HT1080 (cell line): ENCODE measurements around the gene TATDN3. TPM values are rescaled to one million over a fixed set of nuclear protein-coding genes. Genes with fewer than 3 reads are reported as not detected.
A peak's percentile ranks its signal among the peaks of the same experiment; 100 is the strongest.
"Not testable (repeated sequence)": the region's sequence is repeated elsewhere in the genome, so short reads cannot be mapped to it uniquely, and the experiment has no call there.

ENCODE experiments used
- DNase-seq: peaks from one replicate; pipeline ENCODE4 v3.0.0-alpha.2; 2015; ENCODE audit warnings: low read depth
- total RNA-seq: library from RNA; depleted of rRNA; stranded (reverse); fragments of >200 nt; shearing (Covaris generic); gene quantifications from 2 replicates; pipeline ENCODE4 v1.2.3, GENCODE V29; 2014

Gene TATDN3
- total RNA-seq, 1 experiment from 2014 or later, result 7.6 TPM

- DNase-seq, result no peak
These were observed 35.6 kb downstream of the TATDN3 start for GRCh38 chr1:212827171-212827776.

DNA sequence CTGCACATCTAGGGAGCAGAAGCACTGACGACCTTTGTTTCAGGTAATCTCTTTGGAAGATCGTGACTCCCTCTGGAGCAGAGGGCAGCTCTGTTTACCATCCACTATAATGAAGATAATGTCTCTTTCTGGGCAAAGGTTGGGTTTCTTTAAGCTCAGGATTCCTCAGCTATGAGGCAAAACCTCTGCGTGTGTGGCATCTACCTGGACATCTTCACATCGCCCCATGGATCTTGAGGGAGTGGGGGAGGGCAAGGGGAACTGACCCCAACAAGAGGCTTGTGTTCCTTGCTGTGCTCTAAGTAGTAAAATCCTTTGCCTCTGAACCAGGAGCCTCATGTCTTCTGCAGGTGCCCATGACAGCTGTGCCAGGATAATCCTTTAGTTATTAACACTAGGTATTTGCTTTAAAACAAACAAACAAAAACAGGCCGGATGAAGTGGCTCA lies 36.2 kb downstream of the TATDN3 start:
- no peak for DNase-seq

- no peak for DNase-seq
These were observed 36.7 kb downstream of the TATDN3 start for GRCh38 chr1:212828395-212828794.

- DNase-seq, result not testable (repeated sequence)
These were observed 41.8 kb downstream of the TATDN3 start for GRCh38 chr1:212833211-212834207.

GRCh38 chr1:212838145-212838544 lies 46.5 kb downstream of the TATDN3 start:
- DNase-seq, result peak; percentile 58

- not testable (repeated sequence) for DNase-seq
These were observed 52.8 kb downstream of the TATDN3 start for GRCh38 chr1:212844521-212844920.

DNA sequence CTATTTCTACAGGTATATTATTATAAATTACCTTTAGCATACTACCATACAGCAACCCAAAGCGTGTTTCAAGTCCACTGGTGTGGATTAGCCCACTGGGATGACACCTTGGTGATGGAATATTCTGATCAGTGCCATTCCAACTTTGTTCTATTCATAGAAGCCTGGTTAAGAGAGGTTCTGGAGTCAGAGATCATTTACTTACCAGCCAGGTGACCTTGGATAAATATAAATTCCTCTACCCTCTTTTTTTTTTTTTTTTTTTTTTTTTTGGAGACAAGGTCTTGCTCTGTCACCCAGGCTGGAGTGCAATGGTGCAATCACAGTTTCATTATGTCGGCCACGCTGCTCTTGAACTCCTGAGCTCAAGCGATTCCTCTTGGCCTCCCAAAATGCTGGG lies 55.9 kb downstream of the TATDN3 start, which contains the start of gene SPATA45:
Gene SPATA45 (minus strand): TSS at position 101 of the 400 bp plus-strand sequence. CDS start 11,500 bp downstream, outside the sequence.
- no peak for DNase-seq

GRCh38 chr1:212852105-212852688 lies 60.5 kb downstream of the TATDN3 start:
- no peak for DNase-seq

DNA sequence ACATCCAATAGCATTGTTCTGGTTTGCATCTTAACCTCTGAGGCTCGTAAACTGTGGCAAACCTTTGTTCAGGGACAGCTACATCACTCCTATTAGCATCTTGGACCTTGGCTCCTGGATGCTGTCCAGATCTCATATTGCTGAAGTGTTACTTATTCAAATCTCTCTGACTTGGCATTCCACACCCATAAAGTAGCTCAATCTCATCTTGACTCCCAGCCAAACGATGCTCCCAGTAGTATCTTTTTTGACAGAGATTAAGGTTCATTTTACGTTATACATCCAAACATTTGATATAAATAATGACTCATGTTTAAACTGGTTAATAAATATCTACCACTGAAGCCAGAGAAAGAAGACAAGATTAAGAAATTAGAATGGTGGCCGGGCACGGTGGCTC lies 62.0 kb downstream of the TATDN3 start:
- DNase-seq, result no peak

- DNase-seq, result no peak
These were observed 65.1 kb downstream of the TATDN3 start for GRCh38 chr1:212856755-212857154.

GRCh38 chr1:212857992-212858460 lies 66.3 kb downstream of the TATDN3 start, which contains the start of gene FLVCR1:
TSS of gene FLVCR1 (plus strand) at chr1:212858275. CDS start at chr1:212858453, 178 bp downstream.
- DNase-seq, result peak; percentile 91

- peak; percentile 24 for DNase-seq
These were observed 67.0 kb downstream of the TATDN3 start for GRCh38 chr1:212858461-212859265.

DNA sequence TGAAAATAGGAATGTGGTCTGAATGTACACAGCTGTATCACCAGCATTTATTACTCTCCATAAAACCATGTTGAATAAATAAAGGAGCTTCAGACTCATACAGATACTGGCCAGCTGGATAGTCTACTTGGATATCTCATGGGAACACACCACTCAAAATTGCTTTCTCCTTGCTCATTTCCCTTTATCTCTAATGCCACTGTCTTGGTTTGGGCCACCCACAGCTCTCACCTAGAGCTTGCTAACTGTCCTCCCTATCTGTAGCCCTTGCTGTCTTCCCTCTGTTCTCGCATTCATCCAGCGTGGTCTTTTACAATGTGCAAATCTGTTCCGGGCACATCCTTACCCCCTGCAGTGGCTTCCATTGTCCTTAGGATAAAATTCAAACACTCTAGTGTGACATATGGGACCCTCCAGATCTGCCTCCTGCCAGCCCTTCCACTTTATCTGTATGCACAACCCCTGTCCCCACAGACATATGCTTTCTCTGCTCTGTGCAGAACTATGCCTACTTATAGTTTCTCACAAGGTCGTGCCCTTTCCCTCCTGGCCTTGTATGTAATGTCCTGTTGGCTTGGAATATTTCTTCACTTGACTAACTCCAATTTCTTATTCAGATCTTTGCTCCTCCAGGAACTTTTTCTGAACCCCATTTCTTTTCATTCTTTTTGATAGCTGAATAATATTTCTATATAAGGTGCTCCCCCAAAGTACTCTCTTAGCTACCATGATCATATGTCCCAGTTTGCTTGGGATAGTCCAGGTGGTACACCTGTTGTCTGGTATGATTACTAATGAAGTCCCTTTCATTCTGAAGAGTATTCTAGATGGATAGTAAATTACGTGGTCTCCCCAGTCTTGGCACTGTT lies 69.3 kb downstream of the TATDN3 start:
- DNase-seq, result peak; percentile 5

GRCh38 chr1:212862111-212862690 lies 70.5 kb downstream of the TATDN3 start:
- DNase-seq, result no peak

DNA sequence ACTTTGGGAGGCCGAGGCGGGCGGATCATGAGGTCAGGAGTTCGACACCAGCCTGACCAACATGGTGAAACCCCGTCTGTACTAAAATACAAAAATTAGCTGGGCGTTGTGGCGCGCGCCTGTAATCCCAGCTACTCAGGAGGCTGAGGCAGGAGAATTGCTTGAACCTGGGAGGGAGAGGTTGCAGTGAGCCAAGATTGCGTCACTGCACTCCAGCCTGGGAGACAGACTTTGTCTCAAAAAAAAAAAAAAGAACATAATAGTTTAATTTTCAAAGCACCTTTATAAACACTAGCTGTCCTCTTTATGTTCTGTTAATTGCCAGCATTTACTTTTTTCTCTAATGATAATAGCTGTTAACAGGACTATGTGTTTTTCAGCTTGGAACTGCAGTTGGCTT lies 71.7 kb downstream of the TATDN3 start:
- DNase-seq, result not testable (repeated sequence)

- no peak for DNase-seq
These were observed 72.5 kb downstream of the TATDN3 start for GRCh38 chr1:212864201-212864600.
